ENCODE results near the gene RAB5B. TPM values are rescaled to one million over a fixed set of nuclear protein-coding genes. Genes with fewer than 3 reads are reported as not detected.

Gene RAB5B
- total RNA-seq, 1 experiment from 2014 or later, result 48.4 TPM

GRCh38 chr12:55996201-55996714, 22.4 kb downstream of the RAB5B start:
- Histone ChIP-seq H2BK15ac (ENCODE audit: low read depth, low read length) (no peak overlapping the region), H3K18ac (ENCODE audit: insufficient read length, low read depth, low read length) (no peak overlapping the region), H2BK120ac (ENCODE audit: low read depth, low read length, poor library complexity, severe bottlenecking) (no peak overlapping the region), H4K91ac (ENCODE audit: insufficient read length, low read depth, low read length) (no peak overlapping the region), H3K9me3 (ENCODE audit: control insufficient read depth, low read depth, low read length) (no peaks in the 10 kb centered on the region), H2BK20ac (ENCODE audit: low read depth, low read length, poor library complexity, severe bottlenecking) (no peak overlapping the region), H3K79me2 (ENCODE audit: insufficient read depth, low read length) (no peaks in the 10 kb centered on the region), H3T11ph (ENCODE audit: low read length) (no peak overlapping the region), H2BK12ac (ENCODE audit: insufficient read length, low read depth, low read length) (no peak overlapping the region), H3K56ac (ENCODE audit: insufficient read length, low read depth, low read length) (no peak overlapping the region), H4K5ac (ENCODE audit: insufficient read length, low read depth, low read length) (no peak overlapping the region), H4K20me1 (ENCODE audit: control insufficient read depth, insufficient read depth, insufficient read length) (no peaks in the 10 kb centered on the region), H3K4me2 (ENCODE audit: insufficient read depth, insufficient read length, low read length) (peak overlapping the region; percentile 94), H3K4me1 (ENCODE audit: insufficient read depth, low read length) (no peaks in the 10 kb centered on the region), H3K23ac (ENCODE audit: insufficient read length, low read depth, low read length) (no peak overlapping the region), H3K4ac (ENCODE audit: low read depth, low read length) (no peak overlapping the region), H3K79me1 (ENCODE audit: insufficient read depth, low read depth, low read length, poor library complexity, severe bottlenecking) (no peaks in the 10 kb centered on the region), H4K8ac (replicated peaks; ENCODE audit: insufficient read length, low read depth, low read length) (no peak overlapping the region), H3K9ac (ENCODE audit: extremely low read depth, insufficient read length, low read length) (no peak overlapping the region), H2AFZ (ENCODE audit: low read length) (no peak overlapping the region), H3K14ac (ENCODE audit: insufficient read depth, low read length) (no peak overlapping the region), H3K27me3 (ENCODE audit: insufficient read depth, low read length) (no peaks in the 10 kb centered on the region), H3K27ac (ENCODE audit: insufficient read length, low read depth, low read length) (no peak overlapping the region), H2BK5ac (ENCODE audit: insufficient read length, low read length) (no peak overlapping the region), H3K23me2 (ENCODE audit: insufficient read length, low read depth, low read length, poor library complexity, severe bottlenecking) (peaks cover 8% of the 10 kb centered on the region), H2AK5ac (ENCODE audit: insufficient read length, low read length) (no peak overlapping the region)
- TF ChIP-seq CTCF (conservative IDR thresholded peaks at IDR 0.05), result peak; percentile 93
- peaks cover 32 to 43% (median 42%) of the 10 kb centered on the region in 3 experiments; a peak in 6 of 7 replicates for H3K36me3 Mint-ChIP-seq (ENCODE audit: insufficient read depth in 1 of 3, low read depth in 3 of 3)
- peak; percentile 48 for DNase-seq
- peaks cover 6 to 11% of the 10 kb centered on the region in 2 experiments; a peak in 3 of 4 replicates for H3K4me1 Mint-ChIP-seq
- no CpG with 5 or more reads among the region's 14 CpGs for WGBS (ENCODE audit: extremely low coverage, insufficient read length, low lambda C conversion rate)
- no peaks in the 10 kb centered on the region for H3K9me3 Mint-ChIP-seq
- H3K27ac Mint-ChIP-seq, result peak overlapping the region in 2 of 3 experiments; percentile 61 to 64; a peak in 3 of 7 replicates
- peak overlapping the region; percentile 98 to 99 for H3K4me3 Mint-ChIP-seq
- no peaks in the 10 kb centered on the region for H3K27me3 Mint-ChIP-seq (ENCODE audit: low read depth)
